IPS DF 4.7 (cell line): ENCODE data around the gene ANTXR2.

ENCODE experiments used
- DNase-seq: peaks from one replicate; pipeline ENCODE4 v3.0.0-alpha.2; 2013; ENCODE audit warnings: low spot score; ENCODE audit errors: extremely low read depth

Gene ANTXR2

DNA sequence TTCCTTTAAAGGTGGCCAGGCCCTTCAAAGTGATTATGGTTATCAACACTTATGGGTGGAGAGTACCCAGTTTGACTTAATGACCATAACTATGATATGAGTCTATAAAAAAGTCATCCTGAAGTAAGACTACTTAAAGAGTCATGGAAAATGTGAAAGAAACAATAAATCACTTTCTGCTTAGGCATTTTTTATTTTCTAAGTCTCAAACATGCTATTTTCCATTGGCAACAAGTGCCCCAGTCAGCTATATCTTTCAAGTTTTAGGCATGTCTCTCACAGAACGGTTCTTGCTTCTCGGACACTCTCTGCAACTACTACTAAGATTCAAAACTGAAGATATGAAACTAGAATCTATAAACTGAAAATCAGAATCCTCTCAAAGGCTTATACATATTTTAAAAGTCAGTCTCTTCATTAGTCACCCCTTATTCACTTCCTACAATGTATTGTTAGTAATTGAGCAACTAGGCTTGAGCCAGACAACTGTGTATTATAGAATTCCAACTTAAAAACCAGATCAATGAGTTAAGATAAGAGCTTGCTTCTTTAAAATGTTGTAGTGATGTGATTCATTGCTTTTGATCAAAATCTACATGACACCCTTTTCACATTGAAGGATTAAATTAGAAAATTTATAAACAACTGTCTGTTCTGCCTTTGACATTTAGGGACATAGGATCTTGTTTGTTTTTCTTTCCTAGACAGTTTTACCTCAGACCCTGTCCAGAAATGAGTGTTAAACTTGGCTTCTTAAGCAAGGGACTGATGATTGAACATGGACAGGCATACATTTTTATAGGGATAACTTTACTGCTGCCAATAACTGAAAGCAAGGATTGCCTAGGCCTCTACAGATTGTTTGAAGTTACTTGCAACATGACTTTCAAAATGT is 2.9 kb downstream of the ANTXR2 start:
- DNase-seq, result no peak

GRCh38 chr4:80069108-80069836 is 3.8 kb downstream of the ANTXR2 start:
- DNase-seq, result no peak

GRCh38 chr4:80065601-80066000 is 7.4 kb downstream of the ANTXR2 start:
- DNase-seq, result no peak

DNA sequence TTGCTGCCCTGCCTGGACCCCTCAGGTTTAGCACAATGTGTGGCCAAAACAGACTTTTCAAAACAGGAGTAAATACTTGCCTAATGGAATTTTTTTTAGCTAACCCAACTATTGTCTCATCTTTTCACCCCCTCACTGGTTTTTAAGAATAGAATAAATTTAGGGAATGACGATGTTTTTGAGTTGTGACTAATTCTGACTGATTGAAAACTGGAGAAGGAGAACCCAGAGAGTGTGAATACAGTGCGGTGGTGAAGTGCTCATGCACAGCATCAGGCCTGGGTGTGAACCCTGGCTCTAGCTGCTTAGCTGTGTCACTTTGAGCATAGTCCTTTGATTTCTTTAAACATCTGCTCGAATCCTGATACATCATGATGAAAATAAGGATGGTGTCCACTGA is 10.5 kb downstream of the ANTXR2 start:
- no peak for DNase-seq

DNA sequence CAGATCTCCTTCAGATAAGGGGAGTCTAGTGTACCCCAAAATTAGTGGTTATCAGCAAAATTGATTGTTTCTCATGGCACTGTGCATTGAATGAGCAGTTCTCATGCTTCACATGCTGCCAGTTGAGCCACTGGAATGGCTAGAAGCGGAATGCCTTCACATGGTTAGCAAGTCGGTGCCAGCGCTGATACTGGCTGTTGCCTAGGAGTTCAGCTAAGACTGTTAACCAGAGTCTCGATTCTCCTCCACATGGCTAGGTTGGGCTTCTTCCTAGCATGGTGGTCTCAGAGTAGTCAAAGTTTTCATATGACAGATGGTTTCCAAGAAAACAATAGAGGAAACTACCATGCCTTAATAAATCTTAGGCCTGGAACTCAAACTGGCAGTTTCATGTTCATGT is 12.2 kb downstream of the ANTXR2 start:
- no peak for DNase-seq

DNA sequence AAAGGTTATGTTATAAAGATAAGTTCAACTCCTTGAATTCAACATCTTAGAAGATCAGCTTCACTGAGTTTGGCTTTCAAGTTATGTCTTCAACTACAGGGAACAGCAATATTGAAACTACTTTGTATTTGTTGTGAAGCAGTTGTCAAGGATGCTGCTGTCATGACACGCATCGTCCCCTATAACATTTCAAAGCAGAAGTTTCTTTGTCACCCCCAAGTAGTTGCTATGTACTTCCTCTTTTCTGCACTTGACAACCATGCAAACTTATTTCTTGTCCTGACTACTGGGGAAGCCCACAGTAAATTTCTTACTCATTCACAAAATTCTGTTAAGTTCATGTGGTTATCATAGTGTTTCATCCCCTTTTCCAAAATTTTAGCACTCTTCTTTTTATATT is 14.3 kb downstream of the ANTXR2 start:
- DNase-seq, result no peak

- DNase-seq, result no peak
Measured at GRCh38 chr4:80054375-80054774, 18.7 kb downstream of the ANTXR2 start.

DNA sequence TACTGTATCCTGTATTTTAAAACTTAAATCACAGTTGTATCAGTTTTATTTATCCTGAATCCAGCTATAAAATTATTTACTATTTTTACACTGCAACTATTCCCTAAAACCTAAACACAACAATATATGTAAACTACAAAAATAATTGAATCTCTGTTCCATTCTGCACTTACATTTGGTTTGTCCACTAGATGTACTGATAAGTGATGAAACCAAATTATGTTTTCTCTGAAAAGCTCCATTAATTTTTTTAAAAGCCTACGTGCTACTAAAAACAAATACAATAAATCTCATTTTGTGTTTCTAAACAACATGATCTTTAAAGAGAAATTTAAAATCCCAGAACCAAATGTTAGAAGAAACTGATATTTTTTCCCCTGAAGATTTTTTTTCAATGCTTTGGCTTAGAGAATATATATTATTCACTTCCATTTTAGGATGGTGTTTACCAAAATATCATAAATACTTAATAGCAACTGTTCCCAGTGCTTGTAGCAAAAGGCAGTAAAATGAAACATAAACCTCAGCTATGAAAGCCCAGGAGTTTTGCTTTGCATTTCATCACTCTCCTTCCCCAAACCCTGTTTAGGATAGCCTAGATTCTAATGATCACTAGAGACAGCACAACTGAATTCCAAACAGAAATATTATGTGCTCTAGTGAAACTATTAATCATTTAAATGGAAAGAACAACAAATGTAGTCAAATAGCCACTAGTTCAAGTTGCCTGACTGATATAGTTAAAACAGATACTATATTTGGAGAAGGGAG is 19.7 kb downstream of the ANTXR2 start:
- DNase-seq, result no peak

- DNase-seq, result no peak
Measured at GRCh38 chr4:80049813-80050534, 23.1 kb downstream of the ANTXR2 start.

- DNase-seq, result no peak
Measured at GRCh38 chr4:80049402-80049801, 23.6 kb downstream of the ANTXR2 start.

- no peak for DNase-seq
Measured at GRCh38 chr4:80045786-80046185, 27.2 kb downstream of the ANTXR2 start.

GRCh38 chr4:80043541-80043940 is 29.5 kb downstream of the ANTXR2 start:
- no peak for DNase-seq

GRCh38 chr4:80042821-80043220 is 30.2 kb downstream of the ANTXR2 start:
- no peak for DNase-seq

DNA sequence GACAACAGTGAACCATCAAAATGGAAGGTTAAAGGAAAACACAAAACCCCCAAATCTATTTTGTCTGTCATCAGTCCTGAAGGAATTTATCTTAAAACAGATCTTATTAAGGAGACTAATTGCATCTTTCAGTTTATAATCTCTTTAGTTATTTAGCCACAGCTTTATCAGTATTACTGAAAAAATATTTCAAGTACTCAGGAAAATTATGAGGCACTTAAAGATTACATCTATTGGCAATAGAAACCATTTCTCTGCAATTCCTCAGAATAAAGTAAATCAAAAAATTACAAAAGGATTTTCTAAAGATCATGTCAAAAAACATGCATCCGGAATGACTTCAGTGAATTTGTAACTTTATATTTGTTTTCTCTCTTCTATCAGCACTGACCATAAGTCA is 35.2 kb downstream of the ANTXR2 start:
- DNase-seq, result no peak

DNA sequence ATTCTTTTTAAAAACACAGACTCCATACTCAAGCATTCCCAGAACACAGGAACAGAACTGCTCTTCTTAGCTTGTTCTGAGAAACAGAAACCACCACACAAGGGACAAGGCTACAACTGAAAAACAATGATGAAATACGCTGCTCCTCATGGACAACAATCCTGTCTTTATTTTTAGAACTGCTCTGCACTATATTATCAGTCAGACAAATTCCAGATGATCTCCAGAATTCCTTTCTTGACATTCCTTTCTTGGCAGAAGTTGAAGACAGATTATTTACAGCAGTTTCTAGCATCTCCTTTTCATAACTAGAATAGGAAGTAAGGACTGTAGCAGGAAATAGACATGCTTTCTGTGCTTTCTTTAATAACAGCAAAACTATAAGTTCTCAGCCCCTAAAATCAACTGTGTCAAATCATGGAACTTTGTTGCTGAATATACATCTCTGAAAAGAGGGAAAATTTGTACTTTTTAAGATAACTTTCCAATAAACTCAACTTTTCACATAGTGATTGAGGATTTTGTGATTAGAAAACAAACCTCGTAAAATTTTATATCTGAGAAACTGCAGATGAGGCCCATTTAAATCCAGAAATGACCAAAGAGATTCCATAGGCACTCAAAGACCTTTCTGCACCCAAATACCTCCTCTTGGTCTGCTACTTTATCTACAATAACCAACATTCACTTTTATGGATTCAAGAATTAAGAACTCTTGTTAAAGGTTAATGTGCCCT is 35.9 kb downstream of the ANTXR2 start:
- no peak for DNase-seq

DNA sequence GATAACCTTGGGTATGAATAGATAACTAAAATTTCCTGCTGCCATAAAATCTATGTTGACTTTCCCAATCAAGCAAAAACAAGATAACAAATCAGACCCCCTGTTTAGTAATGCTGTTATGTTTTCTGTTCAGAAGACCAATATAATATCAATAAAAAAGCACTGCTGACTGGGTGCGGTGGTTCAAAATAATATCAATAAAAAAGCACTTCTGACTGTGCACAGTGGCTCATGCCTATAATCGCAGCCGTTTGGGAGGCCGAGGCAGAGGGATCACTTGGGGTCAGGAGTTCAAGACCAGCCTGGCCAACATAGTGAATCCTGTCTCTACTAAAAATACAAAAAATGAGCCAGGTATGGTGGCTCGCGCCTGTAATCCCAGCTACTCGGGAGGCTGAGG is 36.7 kb downstream of the ANTXR2 start:
- DNase-seq, result no peak

- DNase-seq, result no peak
Measured at GRCh38 chr4:80035336-80035735, 37.7 kb downstream of the ANTXR2 start.

DNA sequence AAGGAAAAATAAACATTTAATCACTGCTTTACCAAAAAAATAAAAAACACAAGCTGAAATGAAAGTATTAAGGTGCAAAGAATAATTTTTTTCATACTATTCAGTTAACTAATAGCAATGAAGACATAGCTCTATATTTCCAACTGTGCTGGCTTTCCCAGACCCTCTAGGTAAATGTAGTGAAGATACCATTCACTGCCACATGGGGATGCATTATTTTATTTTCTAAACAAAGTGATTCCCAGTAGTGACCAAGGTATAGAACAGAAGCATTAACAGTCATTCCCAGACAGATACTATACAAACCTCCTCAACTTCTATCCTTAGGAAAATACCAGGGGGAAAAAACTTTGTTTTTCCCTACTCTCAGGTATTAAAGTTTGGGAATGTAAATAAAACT is 39.4 kb downstream of the ANTXR2 start:
- DNase-seq, result no peak

DNA sequence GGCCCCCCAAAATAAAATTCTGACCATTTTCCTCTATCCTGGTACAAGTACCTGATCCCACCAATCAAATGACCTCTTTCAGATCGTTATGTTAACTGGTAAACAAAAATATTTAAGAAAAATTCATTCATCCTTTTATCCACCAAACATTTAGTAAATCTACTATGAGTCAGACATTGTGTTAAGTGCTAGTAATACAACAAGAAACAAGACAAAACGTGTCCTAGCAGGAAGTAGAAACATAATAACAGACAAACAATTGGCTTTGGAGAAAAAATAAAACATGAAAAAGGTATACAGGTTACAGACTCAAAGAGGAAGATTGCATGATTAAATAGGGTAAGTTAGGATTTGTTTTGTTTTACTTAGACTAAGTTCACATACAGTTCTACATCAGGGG is 43.7 kb downstream of the ANTXR2 start:
- DNase-seq, result no peak

DNA sequence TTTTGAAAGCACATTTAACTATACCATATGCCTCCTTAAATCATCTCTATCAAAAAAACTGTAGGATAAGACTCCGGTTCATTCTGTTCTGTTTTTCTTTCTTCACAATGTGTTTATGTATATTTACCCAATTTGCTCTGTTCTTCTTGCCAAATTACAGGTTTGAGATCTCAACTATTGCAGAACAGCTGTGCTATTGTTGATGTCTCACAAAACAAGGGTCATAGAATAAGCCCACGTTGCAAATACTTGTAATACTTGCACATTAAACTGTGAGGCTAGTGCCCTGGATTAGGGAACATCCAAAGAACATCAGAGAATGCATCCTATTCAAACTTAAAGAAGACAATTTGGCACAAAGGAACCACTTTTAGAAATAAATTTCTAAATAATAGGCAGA is 45.4 kb downstream of the ANTXR2 start:
- no peak for DNase-seq

GRCh38 chr4:80026100-80026499 is 46.9 kb downstream of the ANTXR2 start:
- DNase-seq, result no peak
